GM12878 (cell line): ENCODE measurements around the gene SUPT3H.

Source experiments
- ATF7 ChIP-seq: fragments of 450-650 bp; IDR thresholded peaks from 2 replicates; pipeline ENCODE4 v1.6.1; 2016; ENCODE audit warnings: low read depth, mild to moderate bottlenecking
- CREM ChIP-seq: IDR thresholded peaks from 2 replicates; pipeline ENCODE4 v1.6.1; 2014; ENCODE audit warnings: antibody characterized with exemption, low read depth
- HDAC2 ChIP-seq: fragments of 200-600 bp; sonication (generic); IDR thresholded peaks from 2 replicates; pipeline ENCODE4 v1.6.1; 2017
- MYC ChIP-seq: IDR thresholded peaks from 2 replicates; pipeline ENCODE4 v1.6.1; 2011; ENCODE audit warnings: mild to moderate bottlenecking, low read length, moderate library complexity, inconsistent platforms; ENCODE audit not compliant: insufficient read depth, insufficient replicate concordance, insufficient read length, severe bottlenecking
- POLR2AphosphoS5 ChIP-seq: IDR thresholded peaks from 2 replicates; pipeline ENCODE4 v1.6.1; 2011; ENCODE audit warnings: mild to moderate bottlenecking, low read length, inconsistent platforms
- RAD21 ChIP-seq: IDR thresholded peaks from 2 replicates; pipeline ENCODE4 v1.6.1; 2011; ENCODE audit warnings: mild to moderate bottlenecking, low read depth, low read length, moderate library complexity; ENCODE audit not compliant: insufficient read depth
- RAD51 ChIP-seq: fragments of 450-650 bp; IDR thresholded peaks from 2 replicates; pipeline ENCODE4 v1.6.1; 2016; ENCODE audit warnings: moderate library complexity, mild to moderate bottlenecking, inconsistent platforms
- SMC3 ChIP-seq: IDR thresholded peaks from 2 replicates; pipeline ENCODE4 v1.6.1; 2011; ENCODE audit warnings: low read length, improper control_type of control experiment, borderline replicate concordance
- TAF1 ChIP-seq: IDR thresholded peaks from 2 replicates; pipeline ENCODE4 v1.6.1; 2011; ENCODE audit warnings: mild to moderate bottlenecking, low read depth, low read length, borderline replicate concordance
- TBL1XR1 ChIP-seq: IDR thresholded peaks from 2 replicates; pipeline ENCODE4 v1.6.1; 2012; ENCODE audit warnings: low read depth, low read length, improper control_type of control experiment
- TF ChIP-seq, protein P1 (sequence below), 3 experiments: IDR thresholded peaks in 2 of 3; conservative IDR thresholded peaks in 1 of 3; 2 replicates each; pipeline ENCODE4 v1.5.1; 2011; ENCODE audit warnings: low read depth in 3 of 3, low read length in 3 of 3, mild to moderate bottlenecking in 3 of 3, control low read depth in 2 of 3, moderate library complexity in 2 of 3, inconsistent platforms in 1 of 3, mixed read lengths in 1 of 3; ENCODE audit not compliant: control insufficient read depth in 2 of 3, insufficient read depth in 1 of 3; ENCODE audit errors: extremely low read depth in 1 of 3

DNA sequence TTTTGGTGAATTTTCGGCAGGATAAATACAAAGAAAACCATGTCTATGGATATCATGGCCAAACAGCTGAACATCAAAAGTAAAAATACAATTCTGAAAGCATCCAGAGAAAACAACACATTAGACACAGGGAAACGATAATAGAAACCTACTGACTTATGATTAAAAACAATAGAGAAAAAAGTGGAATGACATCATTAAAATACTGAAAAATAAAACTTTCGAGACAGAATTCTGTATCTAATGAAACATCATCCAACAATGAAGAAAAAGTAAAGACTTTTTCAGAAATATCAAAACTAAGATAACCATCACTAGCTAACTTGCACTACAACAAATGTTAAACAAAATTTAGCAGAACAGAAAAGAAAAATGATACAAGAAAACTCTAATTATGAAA is 434.2 kb downstream of the SUPT3H start:
- TF ChIP-seq, protein P1, sequence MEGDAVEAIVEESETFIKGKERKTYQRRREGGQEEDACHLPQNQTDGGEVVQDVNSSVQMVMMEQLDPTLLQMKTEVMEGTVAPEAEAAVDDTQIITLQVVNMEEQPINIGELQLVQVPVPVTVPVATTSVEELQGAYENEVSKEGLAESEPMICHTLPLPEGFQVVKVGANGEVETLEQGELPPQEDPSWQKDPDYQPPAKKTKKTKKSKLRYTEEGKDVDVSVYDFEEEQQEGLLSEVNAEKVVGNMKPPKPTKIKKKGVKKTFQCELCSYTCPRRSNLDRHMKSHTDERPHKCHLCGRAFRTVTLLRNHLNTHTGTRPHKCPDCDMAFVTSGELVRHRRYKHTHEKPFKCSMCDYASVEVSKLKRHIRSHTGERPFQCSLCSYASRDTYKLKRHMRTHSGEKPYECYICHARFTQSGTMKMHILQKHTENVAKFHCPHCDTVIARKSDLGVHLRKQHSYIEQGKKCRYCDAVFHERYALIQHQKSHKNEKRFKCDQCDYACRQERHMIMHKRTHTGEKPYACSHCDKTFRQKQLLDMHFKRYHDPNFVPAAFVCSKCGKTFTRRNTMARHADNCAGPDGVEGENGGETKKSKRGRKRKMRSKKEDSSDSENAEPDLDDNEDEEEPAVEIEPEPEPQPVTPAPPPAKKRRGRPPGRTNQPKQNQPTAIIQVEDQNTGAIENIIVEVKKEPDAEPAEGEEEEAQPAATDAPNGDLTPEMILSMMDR (IDR thresholded peaks at IDR 0.05 in 2 of 3, conservative IDR thresholded peaks at IDR 0.05 in 1 of 3; ENCODE audit: control insufficient read depth in 2 of 3, extremely low read depth in 1 of 3, insufficient read depth in 1 of 3, low read depth in 3 of 3, low read length in 3 of 3), result no peak
- no peak for TF ChIP-seq ATF7
- TF ChIP-seq RAD51, result no peak
- no peak for TF ChIP-seq SMC3
- TF ChIP-seq TBL1XR1, result no peak
- TF ChIP-seq CREM, result no peak
- no peak for TF ChIP-seq MYC
- no peak for TF ChIP-seq RAD21
- TF ChIP-seq POLR2AphosphoS5, result no peak
- TF ChIP-seq HDAC2, result no peak
- TF ChIP-seq TAF1, result no peak
